ENCODE measurements around the gene CLASRP.
"Not testable (repeated sequence)": the region's sequence is repeated elsewhere in the genome, so short reads cannot be mapped to it uniquely, and the experiment has no call there.

The CLASRP gene

GRCh38 chr19:45100846-45101252 lies 62.0 kb downstream of the CLASRP start:
- no peak for TF ChIP-seq CTCF (IDR thresholded peaks at IDR 0.05; ENCODE audit: low read depth, low read length)
- H3K4me3 ChIP-seq (ENCODE audit: low read depth, low read length), result no peak overlapping the region

GRCh38 chr19:45101806-45102205 lies 63.0 kb downstream of the CLASRP start:
- no peak for TF ChIP-seq CTCF (IDR thresholded peaks at IDR 0.05; ENCODE audit: low read depth, low read length)
- H3K4me3 ChIP-seq (ENCODE audit: low read depth, low read length), result no peak overlapping the region

GRCh38 chr19:45102481-45102880 lies 63.6 kb downstream of the CLASRP start:
- no peak for TF ChIP-seq CTCF (IDR thresholded peaks at IDR 0.05; ENCODE audit: low read depth, low read length)
- no peak overlapping the region for H3K4me3 ChIP-seq (ENCODE audit: low read depth, low read length)

GRCh38 chr19:45103156-45103507 lies 64.3 kb downstream of the CLASRP start:
- TF ChIP-seq CTCF (IDR thresholded peaks at IDR 0.05; ENCODE audit: low read depth, low read length), result no peak
- no peak overlapping the region for H3K4me3 ChIP-seq (ENCODE audit: low read depth, low read length)

- H3K4me3 ChIP-seq (ENCODE audit: low read depth, low read length), result no peak overlapping the region
- no peak for TF ChIP-seq CTCF (IDR thresholded peaks at IDR 0.05; ENCODE audit: low read depth, low read length)
Observed at GRCh38 chr19:45103508-45104319, 64.9 kb downstream of the CLASRP start.

- TF ChIP-seq CTCF (IDR thresholded peaks at IDR 0.05; ENCODE audit: low read depth, low read length), result no peak
- no peak overlapping the region for H3K4me3 ChIP-seq (ENCODE audit: low read depth, low read length)
Observed at GRCh38 chr19:45104658-45105349, 66.0 kb downstream of the CLASRP start.

GRCh38 chr19:45106363-45106762 lies 67.5 kb downstream of the CLASRP start:
- H3K4me3 ChIP-seq (ENCODE audit: low read depth, low read length), result not testable (repeated sequence)
